WTC11 (cell line): ENCODE results near the gene UBTD1.

Experiments
- CBFB ChIP-seq: sonication (generic); formaldehyde crosslinking; IDR thresholded peaks from 2 replicates; pipeline ENCODE4 v1.8.1; 2022; ENCODE audit warnings: mild to moderate bottlenecking, low read depth, missing genetic modification reagents
- NFE2L1 ChIP-seq: sonication (generic); formaldehyde crosslinking; IDR thresholded peaks from 2 replicates; pipeline ENCODE4 v1.8.1; 2023; ENCODE audit warnings: missing genetic modification reagents
- SMAD3 ChIP-seq: sonication (generic); formaldehyde crosslinking; IDR thresholded peaks from 2 replicates; pipeline ENCODE4 v1.8.0; 2022; ENCODE audit warnings: missing genetic modification reagents, mild to moderate bottlenecking, borderline replicate concordance

GRCh38 chr10:97590082-97590747 is 91.5 kb downstream of the UBTD1 start:
- TF ChIP-seq SMAD3 (CRISPR knock-in tag) = no peak
- TF ChIP-seq NFE2L1 (CRISPR knock-in tag) = no peak
- TF ChIP-seq CBFB (CRISPR knock-in tag) = no peak
